Measurements from ENCODE around the gene CCDC183.
"Not testable (repeated sequence)": the region's sequence is repeated elsewhere in the genome, so short reads cannot be mapped to it uniquely, and the experiment has no call there.

Gene CCDC183

DNA sequence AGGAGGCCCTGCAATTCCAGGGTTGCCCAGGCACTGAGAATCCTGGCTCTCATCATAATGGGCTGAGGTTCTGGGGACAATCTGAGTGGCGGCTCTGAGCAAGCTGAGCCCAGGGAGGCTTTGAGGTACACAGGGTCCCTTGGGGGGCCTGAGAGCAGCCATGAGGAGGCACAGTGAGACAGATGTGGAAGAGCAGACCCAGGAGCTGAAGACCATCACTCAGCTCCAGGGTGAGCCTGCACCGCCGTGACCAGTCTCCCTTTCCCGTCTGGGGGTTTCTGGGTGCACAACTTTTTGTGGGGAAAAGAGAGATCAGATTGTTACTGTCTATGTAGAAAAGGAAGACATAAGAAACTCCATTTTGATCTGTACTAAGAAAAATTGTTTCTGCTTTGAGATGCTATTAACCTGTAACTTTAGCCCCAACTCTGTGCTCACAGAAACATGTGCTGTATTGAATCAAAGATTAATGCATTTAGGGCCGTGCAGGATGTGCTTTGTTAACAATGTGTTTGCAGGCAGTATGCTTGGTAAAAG lies at the start of gene CCDC183:
TSS of gene CCDC183 (plus strand) at position 101 of the 537 bp plus-strand sequence. CDS start at position 161, 60 bp downstream.
- no peak for DNase-seq

DNA sequence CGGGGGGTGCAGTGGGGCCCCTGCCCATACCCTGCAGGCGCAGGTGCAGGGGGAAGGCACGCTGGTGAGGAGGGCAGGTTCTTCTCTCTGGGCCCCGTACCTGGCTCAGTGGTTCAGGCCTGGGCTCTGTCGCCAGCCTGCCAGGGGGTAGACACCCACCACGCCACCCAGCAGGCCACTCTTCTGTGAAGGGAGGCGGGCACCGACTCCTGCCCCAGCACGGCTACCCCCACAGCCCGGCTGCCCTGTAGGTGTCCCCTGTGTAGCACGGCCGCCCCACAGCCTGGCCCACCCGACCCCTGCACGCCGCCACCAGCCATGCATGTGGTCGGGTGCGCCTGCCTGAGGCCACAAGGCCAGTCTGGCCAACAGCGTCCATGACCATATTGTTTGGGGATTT lies 49.5 kb upstream of the CCDC183 start:
- DNase-seq, result no peak

DNA sequence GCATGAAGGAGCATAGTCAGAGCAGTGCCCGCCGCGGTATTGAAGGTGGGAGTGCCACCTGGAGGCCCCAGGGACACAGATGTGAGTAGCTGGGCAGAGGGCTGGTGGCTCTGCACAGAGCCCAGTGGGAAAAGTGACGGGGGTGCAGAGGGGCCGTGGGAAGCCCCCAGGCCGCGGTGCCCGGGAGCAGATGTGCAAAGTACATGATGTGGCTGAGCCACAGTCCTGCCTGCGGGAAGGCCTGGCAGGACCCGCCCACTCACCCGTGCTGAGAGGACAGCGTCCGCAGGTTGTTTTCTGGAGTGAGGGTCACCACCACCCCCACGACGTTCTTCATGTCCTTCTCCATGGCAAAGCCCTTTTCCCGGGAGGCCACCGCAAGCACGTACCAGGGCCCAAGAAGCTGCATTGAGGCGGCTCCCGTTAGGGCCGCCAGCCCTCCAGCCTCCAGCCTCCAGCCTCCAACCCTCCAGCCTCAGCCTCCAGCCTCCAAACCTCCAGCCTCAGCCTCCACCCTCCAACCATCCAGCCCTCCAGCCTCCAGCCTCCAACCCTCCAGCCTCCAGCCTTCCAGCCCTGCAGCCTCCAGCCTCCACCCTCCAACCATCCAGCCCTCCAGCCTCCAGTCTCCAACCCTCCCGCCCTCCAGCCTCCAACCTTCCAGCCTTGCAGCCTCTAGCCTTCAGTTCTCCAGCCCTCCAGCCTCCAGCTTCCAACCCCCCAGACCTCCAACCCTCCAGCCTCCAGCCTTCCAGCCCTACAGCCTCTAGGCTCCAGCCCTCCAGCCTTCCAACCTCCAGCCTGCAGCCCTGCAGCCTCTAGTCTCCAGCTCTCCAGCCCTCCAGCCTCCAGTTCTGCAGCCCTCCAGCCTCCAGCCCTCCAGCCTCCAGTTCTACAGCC lies 48.7 kb upstream of the CCDC183 start:
- DNase-seq, result no peak

DNA sequence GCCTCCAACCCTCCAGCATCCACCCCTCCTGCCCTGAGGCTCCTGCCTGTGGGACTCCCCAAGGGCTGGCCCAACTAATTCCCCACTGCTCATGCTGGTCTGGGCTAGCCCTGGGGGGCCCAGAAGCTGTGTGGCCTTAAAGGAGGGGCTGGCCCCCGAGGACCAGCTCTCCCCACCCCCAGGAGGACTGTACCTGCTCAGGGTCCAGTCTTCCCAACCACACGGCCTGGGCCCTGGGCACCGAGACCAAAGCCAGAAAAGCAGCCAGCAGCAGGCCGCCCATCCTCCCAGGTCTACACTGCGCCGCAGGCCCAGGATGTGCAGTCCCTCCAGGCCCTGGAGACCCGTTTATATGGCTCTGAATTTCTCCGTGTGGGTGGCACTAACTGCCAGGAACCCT lies 47.9 kb upstream of the CCDC183 start, which contains the start of gene LCN6:
TSS of gene LCN6 (minus strand) at position 325 of the 400 bp plus-strand sequence. CDS start at position 283, 42 bp downstream.
- DNase-seq, result no peak

DNA sequence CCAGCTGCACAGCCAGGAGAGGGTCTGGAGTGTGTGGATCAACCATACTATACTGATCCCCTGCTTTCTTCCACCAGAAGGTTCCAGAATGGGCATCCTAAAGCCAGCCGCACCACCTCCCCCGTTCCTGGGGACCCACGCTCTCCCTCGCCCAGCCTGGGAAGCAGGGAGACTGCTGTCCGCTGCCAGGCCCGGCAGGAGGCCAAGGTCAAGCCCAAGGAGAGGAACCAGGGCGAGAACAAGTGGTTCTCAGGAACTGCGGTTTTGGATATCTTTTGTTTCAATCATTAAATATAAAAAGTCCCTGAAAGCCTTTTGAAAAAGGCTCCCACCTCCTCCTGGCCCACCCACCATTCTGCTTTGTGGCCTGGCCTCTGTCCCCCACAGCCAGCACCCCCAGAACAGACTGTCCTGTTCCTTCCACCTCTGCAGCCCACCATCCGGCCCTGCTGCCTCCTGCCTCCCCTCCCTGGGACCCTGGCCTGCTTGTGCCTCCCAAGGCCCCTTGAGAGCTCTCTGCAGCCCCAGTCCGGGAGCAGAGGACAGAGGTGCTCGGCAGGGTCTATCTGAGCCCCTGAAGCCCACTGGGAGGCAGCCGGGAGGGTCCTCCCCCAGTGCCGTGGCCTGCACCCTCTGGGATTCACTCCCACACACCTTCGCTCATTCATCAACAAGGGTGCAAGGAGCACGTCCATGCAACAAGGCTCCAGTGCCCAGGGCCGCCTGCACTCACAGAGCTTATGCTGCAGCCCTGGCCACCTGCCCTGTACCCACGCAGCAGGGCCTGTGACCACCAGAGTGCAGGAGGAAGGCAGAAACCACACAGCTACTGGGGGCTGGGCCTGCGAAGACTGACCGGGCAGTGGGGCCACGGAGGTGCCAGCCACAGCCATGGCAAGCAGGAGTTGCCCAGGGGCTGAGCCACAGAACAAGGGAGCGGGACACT lies 47.2 kb upstream of the CCDC183 start:
- DNase-seq, result no peak

DNA sequence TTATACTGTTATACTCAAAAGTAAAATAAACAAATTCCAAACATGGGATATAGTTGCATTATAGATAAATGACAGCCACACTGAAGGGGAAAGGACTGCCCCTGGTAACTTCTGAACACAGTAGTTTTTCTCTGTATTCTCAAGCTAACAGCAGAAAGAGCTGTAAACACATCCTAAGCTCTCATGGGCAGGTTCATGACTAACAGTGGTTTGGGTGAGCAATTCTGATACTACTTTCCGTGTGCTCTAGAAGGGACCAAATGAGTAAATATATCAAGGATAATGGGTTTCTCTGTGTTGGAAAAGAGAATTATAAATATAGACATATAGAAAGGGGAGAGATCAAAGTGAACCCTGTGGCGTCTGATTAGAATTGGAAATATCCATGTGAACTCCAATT lies 45.6 kb upstream of the CCDC183 start:
- no peak for DNase-seq

DNA sequence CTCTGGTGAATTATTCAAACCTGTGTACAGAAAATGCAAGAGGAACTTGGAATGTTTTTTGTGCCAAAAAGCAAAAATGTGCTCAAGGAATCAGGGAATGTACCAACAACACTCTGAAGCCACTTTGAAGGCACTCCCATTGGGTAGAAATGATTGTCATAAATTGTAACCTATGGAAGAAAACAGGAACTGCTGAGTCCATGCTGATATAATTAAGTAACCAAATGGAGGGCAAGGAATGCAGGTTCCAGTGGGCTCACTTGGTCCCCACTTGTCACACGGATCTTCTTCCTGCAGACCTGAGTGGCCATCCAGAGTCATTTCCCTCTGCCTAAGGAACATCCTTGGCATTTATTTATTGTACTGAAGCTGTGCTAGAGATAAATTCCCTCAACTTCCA lies 44.9 kb upstream of the CCDC183 start:
- no peak for DNase-seq

DNA sequence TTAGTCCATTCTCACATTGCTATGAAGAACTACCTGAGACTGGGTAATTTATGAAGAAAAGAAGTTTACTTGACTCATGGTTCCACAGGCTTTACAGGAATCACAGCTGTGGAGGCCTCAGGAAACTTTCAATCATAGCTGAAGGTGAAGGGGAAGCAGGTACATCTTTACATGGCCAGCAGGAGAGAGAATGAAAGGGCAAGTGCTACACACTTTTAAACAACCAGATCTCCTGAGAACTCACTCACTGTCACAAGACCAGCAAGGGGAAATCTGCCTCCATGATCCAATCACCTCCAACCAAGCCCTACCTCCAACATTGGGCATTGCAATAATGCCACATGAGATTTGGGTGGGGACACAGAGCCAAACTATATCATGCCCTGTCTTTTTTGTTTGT lies 44.3 kb upstream of the CCDC183 start:
- DNase-seq, result no peak

DNA sequence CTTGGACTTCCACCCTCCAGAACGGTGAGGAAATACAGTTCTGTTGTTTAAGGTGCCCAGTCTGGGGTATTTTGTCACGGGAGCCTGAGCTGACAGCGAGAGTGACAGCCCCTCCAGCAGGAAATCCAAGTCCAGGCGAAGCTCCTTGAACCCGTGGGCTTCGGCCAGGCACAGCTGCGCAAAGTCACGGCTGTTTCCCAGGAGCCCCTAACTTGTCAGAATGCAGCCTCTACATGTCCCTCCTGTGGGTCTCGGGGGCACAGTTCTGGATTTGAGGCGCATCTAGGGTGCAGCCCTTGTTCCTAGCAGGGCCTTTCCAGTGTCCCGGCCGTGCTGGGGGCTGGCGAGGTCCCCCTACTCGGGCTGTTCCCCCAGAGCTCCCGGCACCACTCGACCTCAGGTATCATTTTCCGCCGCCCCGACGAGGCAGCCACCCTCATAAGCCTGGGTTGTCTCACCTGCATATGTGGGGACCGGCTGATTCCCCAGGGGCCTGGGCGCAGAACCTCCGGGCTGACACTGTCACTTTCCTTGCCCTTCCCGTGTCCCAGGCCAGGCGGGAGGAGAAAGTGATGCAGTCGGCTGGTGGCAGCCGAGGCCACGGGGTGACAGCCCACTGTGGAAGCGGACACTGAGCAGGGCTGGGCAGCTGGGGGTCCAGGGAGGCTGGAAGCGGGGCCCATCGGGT lies 42.6 kb upstream of the CCDC183 start:
- DNase-seq, result no peak

DNA sequence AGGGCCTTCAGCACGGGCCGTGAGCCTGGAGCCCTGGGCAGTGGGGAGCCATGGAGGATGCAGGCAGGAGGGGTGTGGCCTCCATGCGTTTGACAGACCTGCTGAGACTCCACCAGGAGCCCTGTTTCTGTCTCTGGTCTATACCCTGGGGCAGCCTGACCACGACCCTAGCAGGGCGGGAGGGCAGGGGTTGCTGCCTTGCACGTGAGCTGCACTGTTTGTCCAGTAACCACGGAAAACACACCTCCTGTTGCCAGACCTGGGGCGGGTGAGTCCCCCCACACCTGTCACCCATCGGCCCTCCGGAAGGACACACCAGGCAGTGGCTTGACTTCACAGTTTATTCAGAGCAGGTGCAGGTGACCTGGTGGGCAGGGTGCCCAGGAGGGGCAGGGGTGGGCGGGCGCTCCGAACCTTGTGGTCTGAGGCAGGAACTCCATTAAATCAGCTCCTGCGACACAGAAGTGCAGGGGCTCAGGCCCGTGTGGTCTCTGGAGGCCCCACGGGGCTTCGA lies 42.0 kb upstream of the CCDC183 start:
- no peak for DNase-seq

DNA sequence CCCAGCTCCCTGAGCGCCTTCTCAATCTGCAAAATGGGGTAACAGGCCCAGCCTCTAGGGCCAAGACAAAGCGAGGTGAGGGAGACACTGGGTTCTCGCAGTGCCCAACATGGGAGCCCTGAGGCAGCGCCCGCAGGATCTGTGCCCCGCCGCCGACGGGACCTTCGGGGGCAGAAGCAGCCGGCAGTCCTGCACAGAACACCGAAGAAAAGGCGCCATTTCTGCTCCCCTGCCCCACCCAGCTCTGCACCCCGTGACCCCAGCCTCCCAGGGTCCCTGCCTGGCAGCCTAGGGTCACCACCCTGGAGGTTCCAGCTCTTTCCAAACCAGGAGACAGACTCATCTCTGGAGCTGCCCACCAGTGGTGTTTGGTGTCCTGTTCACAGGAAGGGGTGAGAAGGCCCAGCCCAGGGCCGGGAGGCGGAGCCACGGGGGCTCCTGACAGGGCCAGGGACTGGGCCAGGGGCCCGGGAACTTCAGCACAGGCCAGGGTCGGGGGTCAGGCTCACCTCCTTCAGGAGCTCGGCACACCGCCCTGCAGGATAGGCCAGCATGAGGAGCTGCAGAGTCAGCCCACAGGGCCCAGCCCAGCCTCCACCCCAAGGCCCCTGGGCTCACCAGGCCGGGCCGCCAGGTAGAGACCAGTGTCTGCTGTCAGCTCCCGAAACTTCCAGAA lies 41.4 kb upstream of the CCDC183 start:
- no peak for DNase-seq

DNA sequence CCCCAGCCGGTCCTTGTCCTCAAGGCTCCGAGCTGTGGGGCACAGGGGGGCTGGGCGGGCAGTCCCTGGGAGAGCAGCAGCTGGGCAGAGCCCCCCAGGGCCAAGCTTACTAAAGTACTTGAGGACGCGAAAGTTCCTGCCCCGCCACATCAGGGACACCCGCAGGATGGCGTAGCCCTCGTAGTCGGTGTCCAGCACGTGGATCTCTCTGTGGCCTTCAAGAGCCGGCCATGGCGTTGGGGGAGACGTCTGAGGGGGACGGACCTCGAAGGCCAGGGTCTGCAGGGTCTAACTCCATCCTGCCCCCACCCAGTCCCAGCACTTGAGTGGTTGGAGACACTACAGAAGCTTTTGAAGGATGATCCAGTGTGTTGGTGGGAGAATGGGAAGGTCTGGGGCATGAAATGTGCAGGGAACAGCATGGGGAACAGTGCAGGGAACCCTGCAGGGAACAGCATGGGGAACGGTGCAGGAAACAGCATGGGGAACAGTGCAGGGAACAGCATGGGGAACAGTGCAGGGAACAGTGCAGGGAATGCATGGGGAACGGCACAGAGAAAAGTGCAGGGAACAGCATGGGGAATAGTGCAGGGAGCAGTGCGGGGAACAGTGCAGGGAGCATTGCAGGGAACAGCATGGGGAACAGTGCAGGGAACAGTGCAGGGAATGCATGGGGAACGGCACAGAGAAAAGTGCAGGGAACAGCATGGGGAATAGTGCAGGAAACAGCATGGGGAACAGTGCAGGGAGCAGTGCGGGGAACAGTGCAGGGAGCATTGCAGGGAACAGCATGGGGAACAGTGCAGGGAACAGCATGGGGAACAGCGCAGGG lies 40.6 kb upstream of the CCDC183 start:
- DNase-seq, result not testable (repeated sequence)

DNA sequence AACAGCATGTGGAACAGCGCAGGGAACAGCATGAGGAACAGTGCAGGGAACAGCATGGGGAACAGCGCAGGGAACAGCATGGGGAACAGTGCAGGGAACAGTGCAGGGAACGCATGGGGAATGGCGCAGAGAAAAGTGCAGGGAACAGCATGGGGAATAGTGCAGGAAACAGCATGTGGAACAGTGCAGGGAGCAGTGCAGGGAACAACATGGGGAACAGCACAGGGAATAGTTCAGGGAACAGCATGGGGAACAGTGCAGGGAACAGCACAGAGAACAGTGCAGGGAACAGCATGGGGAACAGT lies 40.1 kb upstream of the CCDC183 start:
- no peak for DNase-seq

DNA sequence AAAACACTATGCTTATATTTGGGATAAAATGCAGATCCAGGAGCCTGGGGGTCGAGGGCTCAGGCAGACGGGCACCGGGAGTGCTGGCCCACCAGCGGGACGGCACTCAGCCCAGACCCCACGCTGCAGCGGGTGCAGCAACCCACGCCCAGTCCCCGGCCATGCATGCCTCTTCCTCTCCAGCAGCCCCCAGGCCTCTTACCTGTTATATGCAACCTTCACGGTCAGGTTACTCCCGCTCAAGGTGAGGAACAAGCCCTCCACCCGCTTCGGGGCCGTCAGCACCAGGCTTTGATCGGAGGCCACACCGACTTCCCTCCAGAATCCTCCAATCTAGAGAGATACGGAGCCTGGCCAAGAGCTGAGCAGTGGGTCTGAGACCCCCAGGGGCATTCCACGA lies 39.3 kb upstream of the CCDC183 start:
- no peak for DNase-seq

DNA sequence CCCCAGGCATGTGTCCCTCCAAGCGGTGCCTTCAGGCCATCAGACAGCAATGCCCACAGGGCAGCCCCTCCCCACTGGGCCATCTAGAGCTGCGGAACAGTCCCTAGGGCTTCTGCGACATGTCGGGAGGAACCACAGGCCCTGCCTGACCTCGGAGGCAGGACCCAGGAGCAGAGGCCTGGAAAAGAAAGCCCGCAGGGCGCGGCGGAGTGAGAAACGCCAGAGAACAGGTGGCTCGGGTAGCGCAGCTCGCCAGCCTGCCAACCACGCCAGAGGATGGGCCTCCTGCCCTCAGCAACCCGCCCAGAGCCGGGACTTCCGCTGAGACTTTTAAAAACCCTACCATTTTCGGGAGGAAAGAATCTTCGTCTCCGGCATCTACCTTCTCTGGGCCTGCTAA lies 38.8 kb upstream of the CCDC183 start:
- DNase-seq, result no peak

DNA sequence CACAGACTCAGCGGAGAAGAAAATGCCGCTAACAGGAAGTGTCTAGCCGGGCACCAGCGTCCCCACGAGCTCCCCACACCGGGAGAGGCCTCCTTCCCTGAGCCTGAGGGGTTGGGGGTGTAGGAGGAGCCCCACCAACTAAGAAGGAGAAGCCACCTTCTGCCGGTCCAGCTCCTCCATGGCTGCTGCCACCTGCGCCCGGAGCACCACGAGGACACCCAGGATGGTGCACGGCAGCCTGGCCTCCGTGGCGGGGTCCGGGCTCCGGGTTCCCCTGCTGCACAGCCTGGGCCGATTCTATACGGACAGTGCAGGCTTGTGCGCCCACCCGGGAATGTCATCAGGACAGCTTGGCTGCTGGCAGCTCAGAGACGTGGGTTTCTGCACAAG lies 38.4 kb upstream of the CCDC183 start:
- no peak for DNase-seq

DNA sequence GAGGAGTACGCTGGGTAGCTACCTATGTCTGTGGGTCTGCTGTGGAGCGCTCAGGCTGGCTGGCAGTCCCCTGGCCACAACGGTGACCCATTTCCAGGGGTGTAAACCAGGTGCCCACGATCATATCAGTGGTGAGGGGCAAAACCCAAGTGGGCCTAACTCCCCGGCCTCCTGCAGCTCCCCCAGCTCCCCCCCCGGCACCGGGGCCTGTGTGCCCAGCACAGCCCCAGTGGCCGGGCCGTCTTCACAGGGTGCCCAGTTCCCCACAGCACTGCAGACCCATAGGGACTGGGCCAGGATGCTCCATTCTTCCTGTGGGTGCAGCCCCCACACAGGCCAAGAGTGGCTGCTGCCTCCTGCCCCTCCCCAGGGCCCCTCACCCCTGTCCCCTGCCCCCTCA lies 37.1 kb upstream of the CCDC183 start:
- DNase-seq, result no peak

DNA sequence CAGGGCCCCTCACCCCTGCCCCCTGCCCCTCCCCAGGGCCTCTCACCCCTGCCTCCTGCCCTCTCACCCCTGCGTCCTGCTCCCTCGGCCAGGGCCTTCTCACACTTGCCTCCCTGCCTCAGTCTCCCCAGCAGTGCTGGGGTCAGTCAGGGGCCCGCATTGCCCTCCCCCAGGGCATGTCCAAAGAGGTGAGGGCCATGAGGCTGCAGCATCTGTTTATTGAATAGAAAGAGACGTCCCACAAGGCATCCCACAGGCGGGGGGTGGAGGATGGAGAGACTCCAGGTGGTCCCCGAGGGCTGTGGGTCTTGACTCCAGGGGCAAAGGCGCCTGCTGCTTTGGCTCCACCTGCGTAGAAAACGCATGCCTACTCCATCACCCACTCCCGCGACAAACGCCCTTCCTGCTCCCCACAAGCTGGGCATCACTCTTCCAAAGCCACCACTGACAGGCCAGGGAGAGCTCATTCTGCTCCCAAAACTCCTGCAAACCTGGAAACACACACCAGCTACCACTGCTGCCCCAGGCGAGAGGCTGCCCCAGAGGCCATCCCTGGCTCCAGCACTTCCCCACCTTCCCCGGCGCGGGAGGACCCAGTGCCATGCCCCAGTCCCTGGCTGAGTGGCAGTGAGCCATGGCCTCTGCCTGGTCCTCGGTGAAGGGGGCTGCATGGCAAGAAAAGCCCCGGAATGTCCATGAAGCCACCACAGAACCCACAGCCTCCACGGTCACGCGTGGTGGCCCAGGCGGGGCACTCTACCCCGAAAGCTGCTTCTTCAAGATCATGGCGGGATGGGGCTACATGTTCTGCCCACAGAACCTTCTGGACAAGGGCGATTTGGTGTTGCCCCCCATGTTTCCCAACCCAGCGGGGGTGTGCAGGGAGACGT lies 36.5 kb upstream of the CCDC183 start:
- DNase-seq, result no peak

DNA sequence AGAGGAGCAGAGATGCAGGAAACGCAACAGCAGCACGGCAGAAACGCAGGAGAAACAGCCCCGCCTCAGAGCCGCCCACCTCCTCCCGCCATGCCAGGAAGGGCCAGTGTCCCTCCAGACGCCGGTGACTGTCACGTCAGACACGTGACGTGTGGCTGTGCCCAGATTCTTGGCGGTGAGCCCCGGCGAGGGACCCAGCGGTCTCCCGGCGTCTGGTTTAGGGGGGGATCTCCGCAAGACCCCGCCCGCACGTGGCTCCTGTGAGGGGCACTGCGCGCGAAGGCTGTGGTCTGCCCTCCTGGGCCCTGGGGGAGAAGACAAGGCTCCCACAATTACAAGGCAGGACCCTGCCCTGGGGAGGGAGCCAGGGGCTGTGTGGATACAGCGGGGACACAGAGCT lies 35.7 kb upstream of the CCDC183 start:
- no peak for DNase-seq
